CD1c-positive myeloid dendritic cell (primary cell): Measurements from ENCODE around the gene STAM.
"Not testable (repeated sequence)": the region's sequence is repeated elsewhere in the genome, so short reads cannot be mapped to it uniquely, and the experiment has no call there.

Experiments used
- DNase-seq: peaks from one replicate; pipeline ENCODE4 v3.0.0-alpha.2; 2016; ENCODE audit errors: extremely low spot score

Gene STAM

DNA sequence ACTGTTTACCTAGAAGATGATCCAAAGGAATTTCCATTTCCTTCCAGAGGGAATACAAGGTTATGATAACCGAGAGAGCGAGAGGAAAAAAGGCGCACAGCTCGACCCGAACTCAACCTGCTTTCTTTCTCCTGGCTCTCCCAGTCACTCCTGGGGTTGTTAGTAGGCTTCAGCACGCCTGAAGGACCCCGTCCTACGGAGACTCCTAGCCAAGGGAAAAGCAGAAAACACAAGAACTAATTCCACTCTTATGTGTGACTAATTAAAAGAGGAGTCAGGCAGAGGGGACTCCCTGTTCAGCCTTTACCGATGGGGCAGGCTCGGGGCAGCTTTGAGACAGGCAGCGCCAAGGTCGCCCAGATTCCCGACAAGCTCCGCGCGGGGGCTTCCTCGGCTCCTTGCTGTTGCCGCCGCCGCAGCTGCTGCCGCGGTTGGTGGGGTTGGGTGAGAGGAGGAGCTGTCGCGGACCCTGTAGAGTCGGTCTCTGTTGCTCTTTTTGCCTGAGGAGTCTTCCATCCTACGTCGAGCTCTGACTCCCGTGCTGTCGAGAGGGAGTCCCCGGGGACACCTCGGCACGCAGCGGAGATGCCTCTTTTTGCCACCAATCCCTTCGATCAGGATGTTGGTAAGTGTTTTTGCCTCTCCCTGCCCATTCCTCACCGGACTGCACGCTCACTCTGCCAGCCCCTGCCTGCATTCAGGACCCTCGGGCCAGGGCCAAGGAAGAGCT is at the start of gene STAM:
TSS of gene STAM (plus strand) at position 397 of the 730 bp plus-strand sequence. CDS start at position 586, 189 bp downstream.
- peak; percentile 93 for DNase-seq

DNA sequence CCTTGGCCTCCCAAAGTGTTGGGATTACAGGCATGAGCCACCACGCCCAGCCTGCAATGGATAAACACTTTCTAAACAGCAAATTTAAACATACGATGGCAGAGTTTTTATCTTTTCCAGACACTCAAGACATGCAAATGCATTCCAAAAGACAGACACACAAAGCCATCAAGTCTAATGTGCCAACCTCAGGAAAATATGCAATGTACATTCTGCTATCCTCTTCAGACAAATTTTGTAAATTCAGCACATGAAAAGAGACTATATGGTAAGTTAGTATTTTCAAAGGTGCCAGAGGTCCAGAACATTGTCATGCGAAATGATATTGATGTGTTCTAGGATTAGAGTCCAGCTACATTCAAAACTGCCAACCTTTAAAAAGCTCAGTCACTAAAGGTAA is 46.6 kb upstream of the STAM start:
- DNase-seq = no peak

DNA sequence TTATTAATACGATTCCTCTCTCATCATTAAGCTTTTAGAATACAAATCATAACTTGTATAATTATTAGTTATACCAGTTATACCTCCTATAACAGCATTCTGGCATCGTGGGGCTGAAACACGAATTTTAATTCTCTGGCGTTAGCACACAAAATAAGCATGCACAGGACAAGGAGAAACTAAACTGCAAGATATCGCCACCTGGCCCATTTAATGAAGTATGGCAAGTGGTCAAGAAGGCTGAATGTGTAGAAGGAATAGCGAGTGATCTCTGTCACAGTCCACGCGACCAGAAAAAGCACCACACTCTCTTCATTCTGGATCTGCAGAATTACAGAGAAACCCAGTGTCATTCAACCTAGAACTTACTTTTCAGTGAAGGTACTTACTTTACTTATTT is 44.9 kb upstream of the STAM start:
- peak; percentile 42 for DNase-seq

DNA sequence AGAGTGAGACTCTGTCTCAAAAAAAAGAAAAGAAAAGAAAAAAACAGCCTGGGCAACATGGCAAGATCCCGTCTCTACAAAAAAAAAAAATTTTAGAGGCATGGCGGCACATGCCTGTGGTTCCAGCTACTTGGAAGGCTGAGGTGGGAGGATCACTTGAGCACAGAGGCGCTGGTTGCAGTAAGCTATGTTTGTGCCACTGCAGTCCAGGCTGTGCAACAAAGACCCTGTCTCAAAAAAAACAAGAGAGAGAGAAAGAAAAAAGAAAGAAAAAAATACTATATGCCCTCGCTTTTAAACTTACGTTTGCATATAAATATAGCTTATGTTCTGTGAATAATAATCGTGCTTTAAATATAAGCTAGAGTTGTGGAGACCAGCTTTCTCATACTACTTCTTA is 38.0 kb upstream of the STAM start:
- no peak for DNase-seq

DNA sequence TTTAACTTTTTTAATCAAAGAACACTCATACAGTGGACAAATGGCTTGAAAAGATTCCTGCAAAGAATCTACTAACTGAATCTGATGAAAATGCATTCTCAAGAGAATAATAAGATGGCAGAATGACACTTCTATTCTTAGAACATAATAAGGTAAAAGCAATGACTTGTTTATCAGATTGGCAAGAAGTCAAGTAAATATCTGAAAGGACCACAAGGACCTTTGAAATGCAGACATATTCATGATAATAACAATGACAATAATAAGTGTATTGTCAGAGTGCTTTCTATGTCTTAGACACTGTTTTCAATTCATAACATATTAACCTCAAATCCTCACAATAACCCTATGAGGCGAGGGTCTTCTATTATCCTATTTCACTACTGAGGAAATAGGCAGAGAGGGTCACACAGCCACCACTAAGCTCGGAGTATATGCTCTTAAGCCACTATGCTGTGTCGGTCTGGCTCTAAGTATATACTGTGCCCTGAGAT is 37.4 kb upstream of the STAM start:
- no peak for DNase-seq

DNA sequence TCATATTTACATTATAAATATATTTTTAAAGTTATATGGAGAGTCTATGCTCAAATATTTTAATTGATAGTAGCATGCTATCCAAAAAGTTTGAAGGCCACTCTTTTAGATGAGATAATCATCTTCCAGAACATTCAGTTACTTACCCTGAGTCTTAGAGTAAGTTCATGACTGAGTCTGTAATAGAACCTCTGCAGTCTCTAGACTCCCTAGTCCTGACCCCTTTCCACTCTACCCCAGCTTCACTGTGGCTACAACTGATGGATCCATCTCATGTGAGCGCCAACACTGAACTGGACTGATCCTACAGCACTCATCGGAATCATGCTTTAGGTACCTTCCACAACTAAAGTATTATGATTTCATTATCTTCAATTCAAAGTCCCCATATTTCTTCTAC is 36.9 kb upstream of the STAM start:
- DNase-seq = no peak

DNA sequence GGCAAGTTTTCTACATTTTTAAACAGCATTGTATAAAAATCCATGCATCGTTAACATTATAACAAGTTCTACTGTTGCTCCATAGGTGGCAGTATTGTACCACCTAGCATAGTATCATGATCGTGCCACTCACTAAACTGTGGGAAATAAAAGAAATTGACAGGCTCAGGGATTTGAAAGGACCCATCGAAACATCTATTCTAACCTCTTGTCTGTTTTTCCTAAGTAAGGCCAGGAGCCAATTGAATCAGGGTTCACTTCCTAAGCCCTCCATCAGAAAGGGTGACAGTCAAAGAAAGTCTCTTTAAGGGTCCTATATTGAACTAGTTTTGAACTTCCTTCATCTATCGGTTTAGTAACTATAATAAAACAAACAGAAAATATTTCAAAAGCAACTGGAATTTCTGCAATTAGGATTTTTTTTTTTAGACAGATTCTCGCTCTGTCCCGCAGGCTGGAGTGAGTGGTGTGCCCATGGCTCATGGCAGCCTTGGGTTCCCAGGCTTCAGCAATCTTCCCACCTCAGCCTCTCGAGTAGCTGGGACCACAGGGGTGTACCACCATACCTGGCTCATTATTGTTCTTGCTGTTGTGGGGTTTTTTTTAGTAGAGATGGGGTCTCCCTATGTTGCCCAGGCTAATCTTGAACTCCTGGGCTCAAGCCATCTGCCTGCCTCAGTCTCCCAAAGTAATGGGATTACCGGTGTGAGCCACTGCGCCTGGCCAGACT is 36.2 kb upstream of the STAM start:
- DNase-seq = peak; percentile 76

DNA sequence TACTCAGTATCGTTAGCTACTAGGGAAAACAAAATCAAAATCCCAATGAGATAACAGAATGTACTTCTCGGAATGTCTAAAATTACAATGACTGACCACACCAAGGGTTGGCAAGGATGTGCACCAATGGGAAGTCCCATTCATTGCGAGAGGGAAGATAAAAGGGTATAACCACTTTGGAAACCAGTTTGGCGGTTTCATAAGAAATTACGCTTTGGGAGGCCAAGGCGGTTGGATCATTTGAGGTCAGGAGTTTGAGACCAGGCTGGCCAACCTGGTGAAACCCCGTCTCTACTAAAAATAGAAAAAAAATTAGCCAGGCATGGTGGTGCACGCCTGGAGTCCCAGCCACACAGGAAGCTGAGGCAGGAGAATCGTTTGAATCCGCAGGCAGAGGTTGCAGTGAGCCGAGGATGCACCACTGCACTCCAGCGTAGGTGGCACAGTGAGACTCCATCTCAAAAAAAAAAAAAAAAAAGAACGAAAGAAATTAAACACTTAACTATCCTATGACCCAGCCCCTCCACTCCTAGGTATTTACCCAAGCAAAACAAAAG is 34.4 kb upstream of the STAM start:
- no peak for DNase-seq

DNA sequence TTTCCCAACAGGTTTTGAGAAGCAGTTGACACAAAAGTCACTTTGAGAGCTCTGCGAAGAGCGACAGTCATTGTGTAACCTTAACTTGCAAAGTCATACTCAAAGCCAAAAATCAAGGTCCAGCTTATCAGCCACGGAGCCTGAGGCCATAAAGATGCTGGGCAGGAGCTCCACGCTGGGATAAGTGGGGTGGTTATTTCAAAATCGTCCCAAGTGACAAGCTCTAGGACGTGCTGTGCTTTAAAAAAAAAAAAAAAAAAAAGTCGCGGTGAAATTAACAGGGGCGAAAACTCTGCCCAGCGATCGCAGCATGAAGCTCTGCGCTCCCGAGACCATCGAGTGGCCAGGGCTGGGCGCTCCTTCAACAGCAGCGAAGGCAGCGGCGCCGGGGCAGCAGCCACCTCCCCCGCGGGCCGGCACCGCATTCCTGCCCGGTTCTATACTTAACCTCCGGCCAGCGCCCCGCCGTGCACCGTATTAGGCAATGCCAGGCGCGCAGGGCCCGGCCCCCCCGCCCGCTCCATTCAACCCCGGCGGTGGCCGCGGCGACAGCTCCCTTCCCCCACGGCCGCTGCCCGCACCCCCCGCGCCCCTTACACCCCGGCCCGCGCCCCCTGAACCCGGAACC is 27.4 kb upstream of the STAM start:
- peak; percentile 45 for DNase-seq

DNA sequence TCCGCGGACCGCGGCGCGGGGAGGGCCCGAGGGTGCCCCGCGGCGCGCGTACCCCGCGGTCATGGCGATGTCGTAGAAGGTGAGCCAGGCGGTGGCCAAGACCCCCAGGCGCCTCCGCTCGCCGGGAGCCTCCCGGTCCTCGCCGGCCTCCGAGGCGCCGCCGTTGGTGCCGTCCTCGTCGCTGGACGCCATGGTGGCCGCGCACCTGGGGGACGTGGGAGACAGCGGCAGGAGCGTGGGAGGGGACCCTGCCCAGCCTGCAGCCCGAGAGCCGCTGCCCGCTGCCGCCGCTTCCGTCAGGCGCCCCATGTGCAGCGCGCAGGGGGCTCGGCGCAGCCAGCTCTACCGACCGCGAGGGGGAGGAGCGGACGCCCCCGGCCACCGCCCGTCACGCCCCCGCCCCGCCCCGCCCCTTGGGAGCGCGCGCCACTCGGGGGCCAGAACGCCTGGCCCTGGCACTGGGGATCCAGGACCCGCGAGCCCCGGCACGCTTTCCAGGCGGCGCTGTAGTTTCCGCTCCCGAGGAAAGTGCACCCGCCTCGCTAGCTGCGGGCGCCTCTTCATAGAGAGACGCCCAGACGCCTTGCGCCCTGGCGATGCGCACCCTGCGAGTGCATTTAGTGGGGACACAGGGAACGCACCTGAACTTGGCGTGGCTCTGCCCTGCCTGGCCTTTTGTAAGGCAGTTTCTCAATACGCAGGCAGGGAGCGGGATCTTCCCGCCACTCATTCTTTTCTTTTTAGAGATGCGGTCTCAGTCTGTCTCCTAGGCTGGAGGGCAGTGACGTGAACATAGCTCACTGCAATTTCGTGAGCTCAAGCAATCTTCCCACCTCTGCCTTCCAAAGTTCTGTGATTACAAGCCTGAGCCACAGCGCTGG is 26.7 kb upstream of the STAM start, which contains the start of gene HACD1:
TSS of gene HACD1 (minus strand) at position 344 of the 881 bp plus-strand sequence. CDS start at position 309, 35 bp downstream.
- DNase-seq = peak; percentile 65

DNA sequence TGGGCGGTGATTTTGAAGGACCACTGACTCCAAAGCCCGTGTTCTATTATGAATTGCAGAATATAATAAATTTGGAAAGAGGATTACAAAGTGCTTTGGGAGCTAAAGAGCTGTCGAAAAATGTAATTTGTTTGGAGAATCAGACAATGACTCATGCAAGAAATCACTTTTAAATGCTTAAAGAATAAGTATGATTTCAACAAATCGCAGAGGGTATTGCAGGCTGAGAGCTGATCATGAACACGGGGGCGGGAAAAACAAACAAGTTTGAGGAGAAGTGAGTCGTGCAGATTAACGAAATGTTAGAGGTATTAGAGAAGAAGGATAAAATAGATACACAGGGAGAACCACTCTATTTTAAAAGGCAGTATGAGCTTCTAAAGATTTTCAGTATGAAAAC is 21.9 kb upstream of the STAM start:
- no peak for DNase-seq

DNA sequence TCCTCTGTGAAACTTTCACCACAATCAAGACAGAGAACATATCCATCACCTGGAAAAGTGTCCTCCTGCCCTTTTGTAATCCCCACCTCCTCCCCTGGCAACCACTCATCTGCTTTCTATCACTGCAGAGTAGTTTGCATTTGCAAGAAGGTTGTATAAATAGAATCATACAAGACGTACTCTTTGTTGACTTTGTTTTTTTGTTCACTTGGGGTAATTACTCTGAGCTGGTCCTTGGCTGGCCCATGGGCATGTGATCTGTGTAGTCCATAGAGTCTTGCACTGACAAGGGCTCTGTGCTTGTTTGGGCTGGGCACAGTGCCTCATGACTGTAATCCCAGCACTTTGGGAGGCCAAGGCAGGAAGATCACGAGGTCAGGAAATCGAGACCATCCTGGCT is 19.0 kb upstream of the STAM start:
- no peak for DNase-seq

DNA sequence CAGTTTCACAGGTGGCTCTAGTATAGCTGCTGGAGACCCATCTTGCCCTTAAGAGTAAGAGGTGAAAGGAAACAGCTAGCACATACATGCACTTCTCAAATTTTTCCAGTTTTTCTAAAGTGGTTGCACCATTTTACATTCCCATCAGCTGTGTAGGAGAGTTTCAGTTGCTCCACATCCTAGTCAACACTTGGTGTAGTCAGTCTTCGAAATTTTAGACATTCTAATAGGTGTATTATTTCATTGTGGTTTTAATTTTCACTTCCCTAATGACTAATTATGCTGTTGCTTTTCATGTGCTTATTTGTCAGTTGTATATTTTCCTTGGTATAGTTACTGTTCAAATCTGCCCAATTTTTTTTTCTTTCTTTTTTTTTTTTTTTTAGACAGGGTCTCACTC is 17.3 kb upstream of the STAM start:
- peak; percentile 41 for DNase-seq

DNA sequence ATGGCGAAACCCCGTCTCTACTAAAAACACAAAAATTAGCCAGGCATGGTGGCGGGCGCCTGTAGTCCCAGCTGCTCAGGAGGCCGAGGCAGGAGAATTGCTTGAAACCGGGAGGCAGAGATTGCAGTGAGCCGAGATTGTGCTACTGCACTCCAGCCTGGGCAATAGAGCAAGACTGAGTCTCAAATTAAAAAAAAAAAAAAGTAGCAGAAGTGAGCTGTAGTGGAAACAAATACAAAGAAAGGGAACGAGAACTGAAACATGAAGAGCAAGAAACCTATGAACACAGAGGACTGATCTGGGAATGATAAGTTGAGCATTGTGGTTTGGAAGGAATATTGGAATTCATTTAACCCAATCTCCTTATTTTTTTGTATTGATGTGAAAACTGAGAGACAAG is 11.4 kb upstream of the STAM start:
- DNase-seq = not testable (repeated sequence)

DNA sequence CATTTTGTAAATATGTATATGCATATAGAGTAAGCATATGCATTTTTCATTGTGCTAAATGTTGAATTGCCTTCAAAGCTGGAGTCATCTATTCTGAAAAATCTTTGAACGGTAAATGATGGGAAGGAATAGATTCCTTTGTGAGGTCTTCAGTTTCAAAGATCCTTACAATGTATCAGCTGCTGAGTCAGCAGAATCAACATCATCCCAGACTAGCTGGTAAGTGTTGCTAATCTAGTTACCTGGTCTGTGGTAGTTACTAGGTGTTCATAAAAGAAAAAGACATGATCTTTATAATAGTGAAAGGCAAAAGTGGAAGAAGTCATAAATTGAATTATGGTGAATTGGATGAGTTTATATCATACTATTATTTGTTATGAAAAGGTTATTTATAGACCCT is 10.6 kb upstream of the STAM start:
- DNase-seq = no peak

DNA sequence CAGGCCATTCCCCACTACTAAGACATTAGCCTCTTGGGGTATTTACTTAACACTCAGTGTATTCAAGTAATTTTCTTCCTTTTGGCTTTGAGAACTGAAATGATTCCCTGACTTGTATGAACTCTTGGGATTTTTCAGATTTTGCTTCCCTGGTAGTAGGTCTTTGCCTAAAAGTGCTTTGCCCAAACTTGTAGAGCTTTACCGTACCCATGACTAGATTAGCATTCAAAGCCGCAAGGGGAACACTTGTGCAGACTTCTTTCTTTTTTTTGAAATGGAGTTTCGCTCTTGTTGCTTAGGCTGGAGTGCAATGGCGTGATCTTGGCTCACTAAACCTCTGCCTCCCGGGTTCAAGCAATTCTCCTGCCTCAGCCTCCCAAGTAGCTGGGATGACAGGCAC is 6.1 kb upstream of the STAM start:
- no peak for DNase-seq

DNA sequence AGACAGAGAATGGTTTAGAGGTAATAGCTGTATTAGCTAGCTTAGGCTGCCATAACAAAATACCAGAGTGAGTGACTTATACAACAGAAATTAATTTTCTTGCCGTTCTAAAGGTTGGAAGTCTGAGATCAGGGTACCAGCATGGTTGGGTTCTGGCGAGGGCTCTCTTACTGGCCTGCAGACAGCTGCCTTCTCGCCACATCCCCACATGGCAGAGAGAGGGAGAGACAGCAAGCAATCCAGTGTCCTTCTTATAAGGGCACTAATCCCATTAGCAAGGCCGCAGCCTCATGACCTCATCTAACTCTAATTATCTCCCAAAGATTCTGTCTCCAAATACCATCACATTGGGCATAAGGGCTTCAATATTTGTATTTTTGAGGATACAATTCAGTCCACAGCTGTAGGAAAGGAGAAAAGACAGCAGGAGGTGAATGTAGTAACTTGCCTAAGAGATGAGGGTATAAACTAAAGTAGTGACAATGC is 3.6 kb upstream of the STAM start:
- DNase-seq = no peak

DNA sequence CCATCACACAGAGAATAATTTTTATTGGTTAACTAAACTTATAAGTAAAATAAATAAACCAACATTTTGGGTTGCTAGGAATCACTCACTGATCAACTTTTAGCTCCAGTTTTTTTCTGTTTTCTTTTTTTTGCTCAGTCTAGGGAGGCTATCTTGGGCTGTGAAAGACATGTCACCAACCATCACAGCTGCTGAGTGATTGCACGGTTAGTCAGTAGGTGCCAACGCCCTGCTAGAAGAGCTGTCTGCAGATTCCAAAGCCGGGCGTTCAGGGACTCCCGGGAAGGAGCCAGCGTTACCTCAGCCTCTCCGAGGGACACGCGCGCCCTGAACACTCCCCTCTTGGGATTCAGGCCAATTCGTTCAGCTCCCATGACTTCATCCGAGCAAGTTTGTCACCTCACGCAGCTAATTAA is 604 bp upstream of the STAM start:
- DNase-seq = no peak

DNA sequence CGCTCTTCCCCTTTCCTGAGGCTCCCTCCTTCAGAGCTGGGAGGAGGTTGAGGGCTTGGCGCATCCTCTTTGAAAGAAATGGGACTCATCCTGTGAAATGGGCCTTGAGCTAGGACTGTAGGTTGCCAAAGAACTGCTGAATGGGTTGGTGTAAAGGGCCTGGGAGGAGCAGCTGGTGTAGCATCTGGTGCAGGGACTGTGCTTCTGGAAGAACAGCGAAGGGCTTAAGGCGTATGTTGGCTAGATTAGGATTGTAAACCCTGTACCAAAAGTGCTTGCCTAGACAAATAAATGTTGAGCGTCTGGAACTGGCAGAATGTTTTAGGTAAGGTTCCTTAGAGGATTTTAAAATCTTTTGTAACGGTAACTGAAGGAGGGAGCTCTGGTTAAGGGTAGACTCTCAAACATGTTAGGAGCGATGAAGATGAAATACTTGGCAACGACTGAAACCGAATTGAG is 563 bp downstream of the STAM start:
- peak; percentile 51 for DNase-seq

DNA sequence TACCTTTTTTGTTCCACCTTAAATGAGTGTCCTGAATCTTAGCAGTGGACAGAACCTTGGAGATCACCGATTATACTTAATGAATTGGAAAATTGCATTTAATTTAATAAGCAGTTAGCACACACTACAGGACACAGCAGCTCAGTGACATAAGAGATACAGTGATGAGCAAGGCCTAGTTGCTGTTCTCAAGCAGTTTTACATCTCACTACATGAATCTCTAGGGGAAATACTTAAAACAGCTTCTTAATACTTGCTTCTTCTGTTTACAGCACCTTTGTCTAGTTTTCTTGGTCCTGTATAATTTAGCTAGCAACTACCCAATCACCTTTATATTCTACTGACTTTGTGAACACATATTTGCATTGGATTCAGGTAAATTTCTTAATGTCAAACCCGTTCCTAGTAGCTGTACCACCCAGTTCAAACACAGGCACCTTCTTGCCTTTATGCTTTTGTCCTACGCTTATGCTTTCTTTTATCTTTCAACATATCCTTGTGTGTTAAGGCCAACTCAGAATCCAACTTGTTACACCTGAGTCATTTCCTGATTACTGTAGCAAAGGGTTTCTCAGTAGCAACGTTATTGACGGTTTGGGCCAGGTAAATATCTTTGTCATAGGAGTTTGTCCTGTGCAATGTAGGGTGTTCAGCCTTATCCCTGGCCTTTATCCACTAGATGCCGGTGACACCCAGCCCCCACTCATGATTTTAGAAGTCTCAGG is 1.8 kb downstream of the STAM start:
- peak; percentile 11 for DNase-seq
